ENCODE data around the gene TANGO2.
A peak's percentile ranks its signal among the peaks of the same experiment; 100 is the strongest.

Gene TANGO2

DNA sequence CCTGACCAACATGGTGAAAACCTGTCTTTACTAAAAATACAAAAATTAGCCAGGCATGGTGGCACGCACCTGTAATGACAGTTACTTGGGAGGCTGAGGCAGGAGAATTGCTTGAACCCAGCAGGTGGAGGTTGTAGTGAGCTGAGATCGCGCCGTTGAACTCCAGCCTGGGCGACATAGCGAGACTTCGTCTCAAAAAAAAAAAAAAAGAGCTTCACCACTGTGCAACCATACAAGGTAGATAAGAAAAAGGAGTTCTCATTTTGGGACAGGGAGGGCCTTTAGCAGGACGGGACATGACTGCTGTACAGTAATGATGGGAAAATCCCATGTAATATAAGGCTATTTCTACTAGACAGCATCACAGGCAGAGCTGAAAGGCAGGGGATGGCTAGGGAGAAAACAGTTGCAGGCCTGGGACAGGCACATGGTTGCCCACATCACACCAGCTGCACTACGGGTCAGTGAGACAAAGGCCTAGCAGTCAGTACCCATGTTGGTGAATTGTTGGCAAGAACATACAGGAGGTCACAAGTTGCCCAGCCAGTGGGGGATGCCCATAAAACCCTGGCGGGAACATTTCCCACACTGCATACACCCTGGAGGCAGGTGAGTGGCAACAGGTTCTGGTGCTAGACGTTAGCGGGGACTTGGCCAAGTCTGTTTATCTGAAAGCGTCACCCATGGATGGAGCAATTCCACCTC, 5.4 kb downstream of the TANGO2 start:
- peaks cover 2% of the 10 kb centered on the region for H3K36me3 ChIP-seq (replicated peaks)
- H3K4me3 ChIP-seq (ENCODE audit: low read depth, low read length) = no peak overlapping the region
- in situ Hi-C loops (cut with HindIII; ENCODE audit: low pct_ligation_motif_present, low sequenced_read_pairs) = no loop called here
- H3K27ac ChIP-seq = no peak overlapping the region
- TF ChIP-seq, protein P1, sequence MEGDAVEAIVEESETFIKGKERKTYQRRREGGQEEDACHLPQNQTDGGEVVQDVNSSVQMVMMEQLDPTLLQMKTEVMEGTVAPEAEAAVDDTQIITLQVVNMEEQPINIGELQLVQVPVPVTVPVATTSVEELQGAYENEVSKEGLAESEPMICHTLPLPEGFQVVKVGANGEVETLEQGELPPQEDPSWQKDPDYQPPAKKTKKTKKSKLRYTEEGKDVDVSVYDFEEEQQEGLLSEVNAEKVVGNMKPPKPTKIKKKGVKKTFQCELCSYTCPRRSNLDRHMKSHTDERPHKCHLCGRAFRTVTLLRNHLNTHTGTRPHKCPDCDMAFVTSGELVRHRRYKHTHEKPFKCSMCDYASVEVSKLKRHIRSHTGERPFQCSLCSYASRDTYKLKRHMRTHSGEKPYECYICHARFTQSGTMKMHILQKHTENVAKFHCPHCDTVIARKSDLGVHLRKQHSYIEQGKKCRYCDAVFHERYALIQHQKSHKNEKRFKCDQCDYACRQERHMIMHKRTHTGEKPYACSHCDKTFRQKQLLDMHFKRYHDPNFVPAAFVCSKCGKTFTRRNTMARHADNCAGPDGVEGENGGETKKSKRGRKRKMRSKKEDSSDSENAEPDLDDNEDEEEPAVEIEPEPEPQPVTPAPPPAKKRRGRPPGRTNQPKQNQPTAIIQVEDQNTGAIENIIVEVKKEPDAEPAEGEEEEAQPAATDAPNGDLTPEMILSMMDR (IDR thresholded peaks at IDR 0.05; ENCODE audit: low read depth, low read length, missing control alignments) = no peak
- H3K27me3 ChIP-seq (replicated peaks) = no peaks in the 10 kb centered on the region
- no peak for DNase-seq

DNA sequence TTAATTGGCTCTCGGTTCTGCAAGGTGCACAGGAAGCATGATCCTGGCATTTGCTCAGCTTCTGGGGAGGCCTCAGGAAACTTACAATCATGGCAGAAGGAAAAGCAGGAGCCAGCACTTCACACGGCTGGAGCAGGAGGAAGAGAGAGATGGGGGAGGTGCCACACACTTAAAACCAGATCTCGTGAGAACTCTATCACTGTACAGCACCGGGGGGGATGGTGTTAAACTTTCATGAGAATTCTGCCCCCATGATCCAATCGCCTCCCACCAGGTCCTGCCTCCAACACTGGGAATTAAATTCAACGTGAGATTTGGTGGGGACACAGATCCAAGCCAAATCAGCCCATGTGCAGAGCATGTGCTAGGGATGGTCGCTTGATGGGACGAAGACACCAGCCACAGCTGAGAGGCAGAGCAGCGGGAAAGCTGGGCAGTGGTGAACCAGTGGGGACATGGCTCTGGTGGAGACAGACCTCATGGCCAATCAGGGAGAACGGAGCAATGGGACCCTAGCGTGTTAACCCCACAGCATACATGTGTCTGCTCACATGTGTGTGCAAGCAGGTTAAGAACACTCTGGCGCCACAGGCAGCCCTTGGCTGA, 6.2 kb downstream of the TANGO2 start:
- Histone ChIP-seq H3K4me3 (ENCODE audit: low read depth, low read length) (no peak overlapping the region), H3K36me3 (replicated peaks) (peaks cover 9% of the 10 kb centered on the region), H3K27me3 (replicated peaks) (no peaks in the 10 kb centered on the region), H3K27ac (no peak overlapping the region)
- TF ChIP-seq, protein P1 (IDR thresholded peaks at IDR 0.05; ENCODE audit: low read depth, low read length, missing control alignments) = no peak
- in situ Hi-C loops (cut with HindIII; ENCODE audit: low pct_ligation_motif_present, low sequenced_read_pairs) = no loop called here
- DNase-seq = no peak

DNA sequence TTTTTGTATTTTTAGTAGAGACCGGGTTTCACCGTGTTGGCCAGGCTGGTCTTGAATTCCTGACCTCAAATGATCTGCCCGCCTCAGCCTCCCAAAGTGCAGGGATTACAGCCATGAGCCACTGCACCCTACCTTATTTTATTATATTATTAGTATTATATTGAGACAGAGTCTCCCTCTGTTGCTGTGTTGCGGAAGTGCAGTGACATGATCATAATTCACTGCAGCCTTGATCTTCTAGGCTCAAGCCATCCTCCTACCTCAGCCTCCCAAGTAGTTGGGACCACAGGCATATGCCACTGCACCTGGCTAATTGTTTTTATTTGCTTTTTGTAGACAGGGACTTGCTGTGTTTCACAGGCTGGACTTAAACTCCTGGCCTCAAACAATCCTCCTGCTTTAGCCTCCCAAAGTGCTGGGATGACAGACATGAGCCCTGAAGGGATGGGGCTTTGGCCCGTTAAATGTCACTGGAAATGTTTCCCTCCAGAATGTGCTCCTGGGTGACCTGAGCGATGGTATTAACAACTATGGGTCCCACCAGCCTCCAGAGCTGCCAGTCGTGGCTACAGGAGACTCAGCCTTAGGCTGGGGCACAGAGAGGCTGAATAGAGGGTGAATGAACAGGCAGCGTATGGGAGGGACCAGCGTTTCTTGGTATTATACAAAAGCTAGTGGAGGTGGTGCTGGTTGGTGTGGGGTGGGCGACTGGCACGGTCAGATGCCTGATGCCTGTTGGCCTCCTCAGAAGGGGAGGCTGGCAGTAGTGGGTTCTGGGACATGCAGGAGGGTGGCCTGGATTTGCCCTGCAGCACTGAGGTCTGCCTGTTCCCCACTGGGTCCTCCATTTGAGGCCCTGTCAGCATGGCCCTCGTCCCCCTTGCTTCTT, 7.3 kb downstream of the TANGO2 start:
- no peaks in the 10 kb centered on the region for H3K27me3 ChIP-seq (replicated peaks)
- H3K27ac ChIP-seq = no peak overlapping the region
- peak; percentile 20 for DNase-seq
- peaks cover 11% of the 10 kb centered on the region for H3K36me3 ChIP-seq (replicated peaks)
- no peak overlapping the region for H3K4me3 ChIP-seq (ENCODE audit: low read depth, low read length)
- in situ Hi-C loops (cut with HindIII; ENCODE audit: low pct_ligation_motif_present, low sequenced_read_pairs) = no loop called here
- TF ChIP-seq, protein P1 (IDR thresholded peaks at IDR 0.05; ENCODE audit: low read depth, low read length, missing control alignments) = peak; percentile 63

DNA sequence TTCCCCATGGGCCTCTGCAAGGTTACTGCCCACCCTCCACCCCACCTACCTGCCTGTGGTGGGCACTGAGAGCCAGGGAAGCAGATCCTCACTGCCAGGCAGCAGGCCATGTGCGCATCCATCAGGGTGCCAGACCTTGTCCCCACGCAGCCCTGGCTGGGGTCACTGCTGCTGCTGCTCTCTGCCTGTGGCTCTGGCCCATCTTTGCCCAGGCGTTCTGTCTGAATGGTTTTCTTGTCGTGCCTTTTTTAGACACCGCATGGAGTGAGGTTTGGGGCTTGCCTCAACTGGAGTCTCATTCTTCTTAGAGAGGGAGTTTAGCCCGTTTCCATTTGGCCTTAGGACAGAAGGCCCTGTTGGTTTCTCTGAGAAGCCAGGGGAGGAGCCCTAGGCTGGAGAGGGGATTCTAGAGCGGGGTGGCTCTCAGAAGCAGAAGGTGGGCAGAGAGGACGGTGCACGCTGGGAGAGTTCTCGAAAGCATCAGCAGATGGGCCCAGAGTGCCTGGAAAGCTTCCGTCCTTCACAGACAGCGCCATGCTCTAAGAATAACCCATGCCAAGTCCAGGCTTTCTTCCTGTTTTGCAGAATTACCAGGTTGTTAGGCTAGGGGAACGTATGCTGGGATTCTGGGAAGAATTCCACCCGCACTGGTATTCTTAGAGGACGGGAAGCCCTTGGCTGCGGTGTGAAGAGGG, 8.1 kb downstream of the TANGO2 start:
- no peak for DNase-seq
- H3K27me3 ChIP-seq (replicated peaks) = no peaks in the 10 kb centered on the region
- H3K4me3 ChIP-seq (ENCODE audit: low read depth, low read length) = no peak overlapping the region
- TF ChIP-seq, protein P1 (IDR thresholded peaks at IDR 0.05; ENCODE audit: low read depth, low read length, missing control alignments) = no peak
- peaks cover 13% of the 10 kb centered on the region for H3K36me3 ChIP-seq (replicated peaks)
- no peak overlapping the region for H3K27ac ChIP-seq
- in situ Hi-C loops (cut with HindIII; ENCODE audit: low pct_ligation_motif_present, low sequenced_read_pairs) = no loop called here

DNA sequence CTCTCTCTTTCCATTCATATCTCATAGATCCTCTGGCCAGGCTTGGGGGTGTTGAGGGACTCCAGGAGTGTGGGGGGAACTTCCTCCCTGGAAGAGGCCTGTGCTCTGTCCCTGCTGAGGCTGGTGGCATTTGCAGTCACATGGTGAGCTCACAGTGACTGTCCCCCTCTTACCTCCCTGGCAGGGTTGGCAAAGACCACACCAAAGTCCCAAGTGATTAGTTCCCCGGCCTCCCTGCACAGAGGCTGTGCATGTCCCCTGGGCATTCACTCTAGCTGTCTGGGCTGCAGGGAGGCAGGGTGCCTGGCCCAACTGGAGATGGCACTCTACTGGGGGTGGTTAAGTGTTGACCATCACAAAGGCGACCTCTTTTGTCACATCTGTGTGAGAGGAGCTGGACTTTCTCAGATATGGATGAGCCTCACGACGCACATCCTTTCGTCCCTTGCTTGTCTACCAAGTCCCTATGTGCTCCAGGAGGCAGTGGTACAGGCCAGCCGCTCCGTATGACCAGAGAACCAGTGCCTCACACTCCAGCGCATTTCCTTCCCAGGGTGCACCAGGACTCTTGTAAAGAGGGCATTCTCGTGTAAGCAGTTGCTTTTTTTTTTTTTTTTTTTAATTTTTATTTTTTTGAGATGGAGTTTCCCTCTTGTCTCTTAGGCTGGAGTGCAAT, 8.8 kb downstream of the TANGO2 start:
- TF ChIP-seq, protein P1 (IDR thresholded peaks at IDR 0.05; ENCODE audit: low read depth, low read length, missing control alignments) = no peak
- no peak overlapping the region for H3K27ac ChIP-seq
- H3K4me3 ChIP-seq (ENCODE audit: low read depth, low read length) = no peak overlapping the region
- in situ Hi-C loops (cut with HindIII; ENCODE audit: low pct_ligation_motif_present, low sequenced_read_pairs) = no loop called here
- peaks cover 13% of the 10 kb centered on the region for H3K36me3 ChIP-seq (replicated peaks)
- H3K27me3 ChIP-seq (replicated peaks) = no peaks in the 10 kb centered on the region
- DNase-seq = no peak

Data from brain microvascular endothelial cell (primary cell).